ENCODE data around the gene ITGB4. TPM values are rescaled to one million over a fixed set of nuclear protein-coding genes. Genes with fewer than 3 reads are reported as not detected.
"Not testable (repeated sequence)": the region's sequence is repeated elsewhere in the genome, so short reads cannot be mapped to it uniquely, and the experiment has no call there.

Gene ITGB4
- polyA plus RNA-seq, 12 donors, result 3.3 to 55.7 (median 5.9) TPM; not detected in 1

GRCh38 chr17:75752802-75753513 is 31.7 kb downstream of the ITGB4 start:
- DNase-seq, result no peak

- peak; percentile 73 for DNase-seq
Measured at GRCh38 chr17:75753514-75754377, 32.5 kb downstream of the ITGB4 start.

- DNase-seq, result no peak
Measured at GRCh38 chr17:75754378-75755204, 33.3 kb downstream of the ITGB4 start.

GRCh38 chr17:75755205-75755901 is 34.1 kb downstream of the ITGB4 start:
- DNase-seq, result no peak

- no peak for DNase-seq
Measured at GRCh38 chr17:75755990-75756389, 34.7 kb downstream of the ITGB4 start.

- no peak for DNase-seq
Measured at GRCh38 chr17:75756451-75757085, 35.3 kb downstream of the ITGB4 start.

- DNase-seq, result no peak
Measured at GRCh38 chr17:75757086-75757681, 35.9 kb downstream of the ITGB4 start.

GRCh38 chr17:75758131-75758905 is 37.1 kb downstream of the ITGB4 start:
- no peak for DNase-seq

GRCh38 chr17:75759457-75759856 is 38.2 kb downstream of the ITGB4 start:
- no peak for DNase-seq

- DNase-seq, result not testable (repeated sequence)
Measured at GRCh38 chr17:75759978-75760640, 38.9 kb downstream of the ITGB4 start.

GRCh38 chr17:75762513-75763268 is 41.4 kb downstream of the ITGB4 start:
- DNase-seq, result no peak

GRCh38 chr17:75763269-75763607 is 42.0 kb downstream of the ITGB4 start:
- DNase-seq, result no peak

GRCh38 chr17:75763613-75764416 is 42.6 kb downstream of the ITGB4 start:
- no peak for DNase-seq

- DNase-seq, result no peak
Measured at GRCh38 chr17:75764417-75764710, 43.1 kb downstream of the ITGB4 start.

- peak; percentile 74 for DNase-seq
Measured at GRCh38 chr17:75764711-75765421, 43.6 kb downstream of the ITGB4 start, which contains the start of gene GALK1. GALK1 (minus strand) TSS chr17:75765192; CDS start chr17:75765136, 56 bp downstream.

- DNase-seq, result no peak
Measured at GRCh38 chr17:75765981-75766380, 44.7 kb downstream of the ITGB4 start.

- DNase-seq, result no peak
Measured at GRCh38 chr17:75767881-75768280, 46.6 kb downstream of the ITGB4 start.
